GM19452 (cell line): ENCODE data around the gene PDIK1L.

Experiments
- ATAC-seq: cut with Tn5 transposase; IDR thresholded peaks from one replicate; pipeline ENCODE4 v1.9.1; 2021; ENCODE audit not compliant: unreplicated experiment

PDIK1L gene

DNA sequence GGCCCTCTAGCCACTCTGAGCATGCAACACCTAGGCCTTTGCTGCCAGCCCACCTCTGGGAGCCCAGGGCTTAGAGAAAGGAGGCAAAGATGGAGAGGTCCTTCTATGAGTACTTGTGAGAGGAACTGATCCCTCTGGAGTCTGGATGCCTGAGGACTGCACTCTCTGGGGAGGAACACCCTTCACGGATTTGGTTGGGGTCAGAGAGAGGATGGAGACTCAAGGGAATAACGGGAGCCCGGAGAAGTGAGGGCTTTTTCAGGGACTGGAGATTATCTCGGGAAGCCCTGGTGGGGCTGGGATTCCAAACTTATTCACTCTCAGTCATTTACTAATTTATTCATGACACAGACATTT, 57.6 kb downstream of the PDIK1L start:
- ATAC-seq = no peak

DNA sequence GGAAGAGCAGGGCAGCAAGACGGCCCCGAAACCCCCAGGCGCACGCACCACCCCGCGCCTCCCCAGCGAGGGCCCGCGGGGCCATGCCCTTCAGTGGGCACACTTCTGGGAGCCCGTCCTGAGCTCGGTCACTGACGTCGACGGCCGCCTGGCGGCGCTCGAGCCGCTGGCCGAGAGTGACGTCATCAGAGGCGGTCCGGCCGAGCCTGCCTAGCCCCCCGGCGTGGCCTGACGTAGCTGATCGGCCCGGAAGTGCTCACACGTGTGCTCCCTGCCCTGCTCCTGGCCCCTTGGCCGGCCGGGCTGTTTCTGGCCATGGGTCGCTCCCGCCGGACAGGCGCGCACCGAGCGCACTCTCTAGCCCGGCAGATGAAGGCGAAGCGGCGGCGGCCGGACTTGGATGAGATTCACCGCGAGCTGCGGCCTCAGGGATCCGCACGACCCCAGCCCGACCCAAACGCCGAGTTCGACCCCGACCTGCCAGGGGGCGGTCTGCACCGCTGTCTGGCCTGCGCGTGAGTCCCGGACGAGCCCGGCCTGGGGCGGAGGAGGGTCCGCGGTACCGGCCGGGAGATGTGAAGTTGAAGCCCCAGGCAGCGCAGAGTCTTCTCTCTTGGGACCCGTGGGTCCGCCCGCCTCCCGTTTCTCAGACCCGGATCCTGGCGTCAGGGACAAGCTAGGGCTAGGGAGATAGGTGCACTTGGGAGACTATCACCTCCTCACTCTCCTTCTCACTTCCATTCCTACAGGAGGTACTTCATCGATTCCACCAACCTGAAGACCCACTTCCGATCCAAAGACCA, 58.2 kb downstream of the PDIK1L start, which contains the start of gene ZNF593:
TSS of gene ZNF593 (plus strand) at position 240 of the 803 bp plus-strand sequence. CDS start at position 316, 76 bp downstream.
- peak; percentile 91 for ATAC-seq

DNA sequence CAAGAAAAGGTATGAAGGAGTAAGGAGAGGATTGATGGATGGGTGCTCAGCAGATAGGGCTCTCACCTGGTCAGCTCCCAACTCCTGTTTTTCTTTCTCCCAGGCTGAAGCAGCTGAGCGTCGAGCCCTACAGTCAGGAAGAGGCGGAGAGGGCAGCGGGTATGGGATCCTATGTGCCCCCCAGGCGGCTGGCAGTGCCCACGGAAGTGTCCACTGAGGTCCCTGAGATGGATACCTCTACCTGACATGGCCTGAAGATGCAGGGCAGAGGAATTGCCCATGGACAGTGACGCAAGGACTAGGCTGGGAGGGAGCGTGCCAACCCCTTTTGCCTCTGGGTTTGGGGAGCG, 58.8 kb downstream of the PDIK1L start:
- no peak for ATAC-seq

DNA sequence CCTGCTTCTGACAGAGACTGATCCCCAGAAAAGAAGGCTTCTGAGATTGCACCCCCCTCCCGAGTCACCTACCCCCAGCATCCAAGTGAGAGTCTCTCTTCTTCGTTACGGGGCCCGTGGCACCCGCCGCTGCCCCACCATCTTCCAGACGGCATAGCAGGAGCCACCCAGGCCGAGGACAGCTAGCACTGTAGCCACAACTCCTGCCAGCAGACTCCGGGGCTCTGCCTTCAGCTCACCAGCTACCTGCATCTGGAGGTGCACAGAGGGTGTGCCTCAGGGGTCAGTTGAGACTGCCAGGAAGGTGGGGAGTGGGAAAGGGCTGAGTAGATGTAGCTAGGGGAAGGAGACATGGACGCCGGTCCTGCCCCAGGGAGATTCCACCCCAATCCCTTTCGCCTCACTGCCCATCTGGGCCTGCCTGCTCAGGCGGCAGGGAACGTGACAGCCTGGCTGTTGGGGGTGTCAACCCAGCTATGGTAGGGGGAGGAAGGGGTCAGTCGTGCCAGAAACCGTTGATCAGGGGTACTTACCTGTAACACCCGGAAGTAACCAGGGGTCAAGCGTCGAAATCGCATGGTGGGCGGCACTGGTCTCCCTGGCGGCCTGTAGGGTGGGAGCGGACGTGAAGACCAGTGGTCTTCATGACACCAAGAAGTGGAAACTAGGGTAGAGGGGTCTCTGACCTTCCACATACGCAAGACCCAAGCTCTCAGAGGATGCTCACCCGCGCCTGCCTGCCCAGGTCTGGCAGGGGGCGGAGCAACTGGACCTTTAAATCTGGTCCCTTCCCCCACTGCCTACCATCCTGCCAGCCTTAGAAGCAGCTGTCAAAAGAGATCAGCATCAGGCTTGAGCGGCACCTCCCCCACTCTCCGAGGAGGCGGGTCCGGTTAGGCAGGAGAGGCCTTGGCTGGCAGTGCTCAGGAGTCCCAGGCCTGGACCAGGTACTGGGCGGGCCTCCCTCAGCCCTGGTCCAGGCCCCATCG, 59.8 kb downstream of the PDIK1L start, which contains the start of gene ZNF593OS:
TSS of gene ZNF593OS (minus strand) at position 749 of the 989 bp plus-strand sequence. CDS start at position 578, 171 bp downstream.
- ATAC-seq = no peak
